HG03045 (cell line): ENCODE data around the gene PTPRT.

Experiments used
- ATAC-seq: cut with Tn5 transposase; IDR thresholded peaks from one replicate; pipeline ENCODE4 v1.9.1; 2021; ENCODE audit warnings: mild to moderate bottlenecking, moderate library complexity; ENCODE audit not compliant: unreplicated experiment

PTPRT gene

DNA sequence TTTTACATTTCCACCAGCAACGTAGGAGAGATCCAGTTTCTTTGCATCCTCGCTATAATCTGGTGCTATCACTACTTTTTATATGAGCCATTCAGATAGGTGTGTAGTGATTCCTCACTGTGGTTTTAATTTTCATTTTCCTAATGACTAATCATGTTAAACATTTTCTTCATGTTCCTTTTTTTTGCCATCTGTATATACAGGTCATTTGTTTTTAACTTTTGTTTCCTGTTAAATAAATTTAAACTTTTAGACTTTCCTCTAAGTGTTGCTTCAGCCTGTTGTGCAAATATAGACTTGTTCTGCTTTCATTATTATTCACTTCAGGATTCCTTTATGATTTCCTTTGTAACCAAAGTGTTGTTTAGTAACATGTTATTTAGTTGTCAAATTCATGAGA, 697.4 kb downstream of the PTPRT start:
- ATAC-seq = no peak

DNA sequence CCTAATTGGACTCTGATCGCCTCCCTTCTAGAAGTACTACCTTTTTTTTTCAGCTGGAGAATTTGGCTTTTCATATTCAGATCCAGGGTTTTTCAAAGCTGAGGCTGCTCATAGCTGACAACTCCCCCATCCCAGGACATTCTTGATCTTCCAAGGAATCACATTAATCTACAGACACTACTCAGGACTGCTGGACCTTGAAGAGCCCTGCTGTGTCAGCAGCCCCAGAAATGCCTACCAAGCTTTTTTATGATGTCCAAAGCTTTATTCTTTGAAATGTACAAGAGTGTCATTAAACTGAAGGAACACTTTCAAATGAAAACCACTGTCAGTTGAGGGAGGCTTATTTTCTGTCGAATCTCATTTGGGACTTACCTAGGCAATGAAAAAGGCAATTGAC, 704.1 kb downstream of the PTPRT start:
- no peak for ATAC-seq

DNA sequence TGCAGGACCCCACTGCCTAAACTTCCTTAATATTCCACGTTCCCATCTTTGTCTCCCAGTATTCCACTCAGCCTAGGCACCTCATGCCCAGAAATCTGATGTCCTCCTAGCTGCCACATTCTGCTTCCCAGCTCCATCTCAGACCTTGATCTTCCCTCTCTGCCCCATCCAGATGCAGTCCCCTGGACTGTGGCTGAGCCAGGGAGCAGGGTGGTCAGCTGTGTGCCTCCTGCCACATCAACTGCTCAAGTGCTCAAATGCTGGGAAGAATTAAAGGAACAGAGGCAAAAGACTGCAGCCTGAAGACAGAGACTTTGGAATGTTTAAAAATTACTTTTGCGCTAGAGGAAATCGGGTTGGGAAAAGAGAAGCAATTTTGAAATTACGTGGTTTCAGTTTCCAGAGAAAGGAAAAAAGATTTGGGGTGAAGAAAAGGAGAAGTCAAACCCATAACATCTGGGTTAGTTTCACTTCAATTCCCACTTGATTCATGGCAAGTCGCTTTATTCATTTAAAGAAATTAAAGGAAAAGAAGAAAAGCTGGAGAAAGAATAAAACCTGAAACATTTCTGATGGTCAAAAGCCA, 704.8 kb downstream of the PTPRT start:
- no peak for ATAC-seq

DNA sequence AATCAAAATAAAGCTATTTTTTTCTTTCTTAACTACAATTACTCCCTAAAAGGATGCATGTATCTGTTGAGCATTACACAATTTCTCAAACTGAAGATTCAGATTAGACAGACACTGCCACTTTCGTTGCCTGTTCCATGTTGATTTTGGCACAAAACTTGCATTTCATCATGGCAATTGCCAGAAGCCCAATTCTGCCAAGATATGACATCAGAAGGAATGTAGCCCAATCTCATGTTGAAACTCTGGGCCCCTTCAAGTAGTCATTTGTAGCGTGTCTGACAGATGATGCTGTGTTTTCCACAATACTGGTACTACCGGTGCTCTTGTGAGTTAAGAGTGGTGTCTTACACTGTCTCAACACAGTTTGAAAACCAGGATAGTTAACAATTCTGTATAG, 705.4 kb downstream of the PTPRT start:
- ATAC-seq = no peak

DNA sequence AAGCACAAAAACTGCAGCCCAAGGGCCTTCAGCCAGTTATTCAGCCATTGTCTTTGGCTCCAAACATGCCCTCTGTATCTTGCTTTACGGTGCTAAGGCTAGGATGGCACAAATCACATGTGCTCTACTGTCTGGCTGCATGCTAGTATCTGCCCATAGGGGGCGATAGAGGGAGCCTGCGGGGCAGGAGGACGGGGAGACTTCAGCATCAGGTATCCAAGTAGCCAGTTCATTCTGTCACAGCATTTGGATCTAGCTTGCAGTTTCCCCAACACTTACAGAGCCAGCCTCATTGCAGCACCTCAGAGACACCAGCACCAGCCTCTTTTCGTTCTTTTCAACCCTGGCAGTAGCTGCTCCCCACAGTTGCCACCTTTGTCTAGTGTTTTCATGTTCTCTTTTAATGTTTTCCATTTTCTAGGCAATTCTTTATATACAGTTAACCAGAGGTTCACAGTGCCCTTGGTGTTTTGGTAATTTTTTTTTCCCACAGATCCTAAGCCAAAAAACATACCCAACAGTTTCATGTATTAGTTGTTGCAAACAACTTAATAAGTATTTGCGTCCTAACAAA, 705.9 kb downstream of the PTPRT start:
- no peak for ATAC-seq

DNA sequence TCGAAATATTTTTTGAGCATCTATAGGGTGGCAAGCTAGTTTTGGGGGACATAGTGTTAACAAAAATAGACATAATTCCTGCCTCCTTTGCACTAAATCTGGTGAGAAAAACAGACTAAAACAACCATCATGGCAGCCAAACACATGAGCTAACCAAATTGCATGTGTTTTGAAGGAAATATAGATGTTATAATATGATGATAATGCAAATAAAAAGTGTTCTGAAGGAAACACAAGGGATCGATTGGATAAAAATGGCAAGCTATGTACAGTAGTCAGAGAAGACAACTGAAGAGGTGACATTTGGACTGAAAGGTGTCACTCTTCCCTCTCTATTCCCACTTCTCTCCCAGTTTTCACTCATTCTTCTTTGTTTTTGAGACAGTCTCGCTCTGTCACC, 706.9 kb downstream of the PTPRT start:
- no peak for ATAC-seq

DNA sequence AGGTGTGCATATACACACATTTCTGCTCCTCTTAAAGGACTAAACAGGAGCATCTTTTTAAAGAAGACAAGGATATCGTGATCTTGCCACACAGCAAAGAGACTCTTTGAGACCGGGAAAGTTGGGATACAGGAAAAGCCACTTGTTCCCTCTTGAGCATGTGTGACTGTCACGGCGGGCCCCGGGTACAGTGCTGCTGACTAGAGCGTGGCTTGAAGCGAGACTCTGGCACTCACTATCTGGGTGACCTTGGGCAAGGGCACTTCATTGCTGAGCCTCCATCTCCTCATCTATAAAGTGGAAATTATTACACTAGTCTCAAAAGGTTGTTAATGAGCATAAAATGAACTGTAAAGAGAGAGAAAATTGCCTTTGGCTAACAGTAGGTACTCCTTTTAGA, 713.9 kb downstream of the PTPRT start:
- no peak for ATAC-seq

DNA sequence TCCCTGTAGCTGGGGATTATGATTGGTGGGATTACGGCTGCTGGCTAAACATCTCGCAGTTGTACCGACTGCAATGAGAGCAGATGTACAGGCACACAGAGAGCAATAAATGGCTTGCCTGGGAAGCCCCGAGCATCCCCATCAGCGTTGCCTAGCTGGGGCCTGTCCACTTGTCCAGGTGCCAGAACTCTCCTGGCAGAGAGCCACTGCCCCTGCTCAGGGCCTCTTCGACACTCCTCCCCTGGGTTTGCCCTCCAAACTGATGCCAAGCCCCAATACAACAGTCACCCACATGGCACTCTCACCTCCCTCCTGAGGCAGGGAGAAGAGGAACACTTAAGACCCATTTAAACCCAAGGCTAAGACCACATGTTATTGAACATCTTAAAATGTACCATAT, 715.1 kb downstream of the PTPRT start:
- no peak for ATAC-seq

DNA sequence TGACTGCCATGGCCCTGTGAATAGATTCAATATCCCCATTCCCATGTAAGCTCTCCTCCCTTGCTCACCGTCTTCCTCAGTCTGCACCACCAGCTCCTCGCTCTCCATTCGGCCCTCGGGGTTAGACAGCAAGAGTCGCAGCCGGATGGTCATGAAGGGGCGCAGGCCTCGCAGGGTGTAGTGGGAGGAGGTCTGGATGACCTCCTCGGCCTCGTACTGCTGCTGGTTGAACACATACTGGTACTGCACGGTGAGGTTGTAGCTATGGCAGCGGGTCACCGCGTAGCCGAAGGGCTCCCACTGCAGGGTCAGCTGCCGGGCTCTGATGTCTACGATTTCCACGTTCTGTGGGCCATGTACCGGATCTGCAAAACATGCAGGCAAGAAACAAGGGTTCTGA, 717.5 kb downstream of the PTPRT start:
- ATAC-seq = no peak

DNA sequence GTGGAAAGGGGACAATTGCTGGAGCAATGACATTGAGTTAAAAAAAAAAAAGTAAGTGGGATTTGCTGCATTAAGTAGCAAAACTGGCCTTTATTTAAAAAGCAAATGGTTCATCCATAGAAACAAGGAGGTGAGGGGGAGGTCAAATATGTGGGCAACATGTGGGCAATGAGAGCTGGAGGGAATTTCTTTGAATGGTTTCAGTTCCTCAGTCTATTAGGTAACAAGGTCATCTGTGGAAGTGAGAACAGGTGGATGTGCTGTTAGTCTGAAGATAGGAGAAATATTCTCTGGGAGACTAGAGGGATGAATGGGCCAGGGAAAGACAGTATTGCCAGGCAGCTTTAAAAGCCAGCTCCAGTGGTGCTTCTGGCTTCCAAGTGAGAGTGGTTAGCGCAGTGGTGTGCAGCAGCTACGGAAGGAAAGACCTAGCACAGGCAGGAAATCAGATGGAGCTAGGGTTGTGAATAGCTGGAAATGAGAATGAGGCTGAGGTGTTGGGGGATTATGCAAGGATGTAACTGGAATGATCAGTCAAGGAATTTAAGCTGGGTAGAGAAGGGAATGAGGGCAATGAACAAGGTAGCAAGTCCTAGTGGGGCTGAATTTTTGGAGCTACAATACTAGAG, 727.6 kb downstream of the PTPRT start:
- ATAC-seq = no peak

DNA sequence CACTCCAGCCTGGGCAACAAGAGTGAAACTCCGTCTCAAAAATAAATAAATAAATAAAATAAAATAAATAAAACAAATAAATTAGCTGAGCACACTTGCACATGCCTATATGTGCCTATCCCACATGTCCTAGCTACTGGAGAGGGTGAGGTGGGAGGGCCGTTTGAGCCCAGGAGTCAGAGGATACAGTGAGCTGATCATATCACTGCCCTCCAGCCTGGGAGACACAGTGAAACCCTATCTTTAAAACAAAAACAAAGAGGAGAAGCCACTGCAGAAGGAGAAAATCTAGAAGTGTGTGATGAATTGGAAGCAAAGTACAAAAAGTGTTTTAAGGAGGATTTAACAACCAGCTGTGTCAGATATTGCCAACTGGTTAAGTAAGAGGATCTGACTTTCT, 728.4 kb downstream of the PTPRT start:
- ATAC-seq = no peak

DNA sequence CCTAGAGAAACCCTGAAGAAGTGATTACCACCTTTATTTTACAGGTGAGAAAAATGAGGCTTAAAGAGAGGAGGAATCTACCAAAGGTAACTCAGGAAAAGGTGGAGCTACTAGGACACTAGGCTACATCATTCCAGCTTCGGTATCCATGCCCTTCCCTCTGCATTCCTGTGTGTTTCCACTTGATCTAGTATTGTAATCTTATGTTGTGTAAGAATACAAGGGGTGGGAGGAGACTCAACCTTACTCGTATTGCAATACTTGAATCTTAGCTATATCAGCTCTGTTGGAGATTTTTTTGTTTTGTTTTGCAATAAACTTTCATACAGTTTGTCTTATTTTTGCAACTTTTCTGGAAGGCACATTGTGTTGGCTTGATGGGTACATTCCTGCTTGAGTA, 742.4 kb downstream of the PTPRT start:
- ATAC-seq = no peak

DNA sequence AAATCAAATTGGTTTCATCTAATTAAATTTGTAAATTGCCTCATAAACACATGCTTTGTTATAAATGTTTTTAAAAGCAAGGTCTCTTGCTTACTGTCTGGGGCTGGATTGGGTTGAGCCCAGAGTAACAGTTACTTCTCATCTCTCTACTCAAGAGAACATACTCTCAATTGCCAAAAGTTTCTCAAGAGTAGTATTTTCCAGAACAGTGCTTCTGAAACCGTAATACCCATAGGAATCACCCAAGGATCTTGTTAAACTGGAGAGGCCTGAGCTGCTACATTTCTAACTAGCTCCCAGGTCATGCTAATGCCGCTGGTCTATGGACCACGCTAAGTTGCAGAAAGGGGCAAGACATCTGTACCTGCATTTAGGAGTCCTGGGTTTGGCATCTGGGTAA, 744.9 kb downstream of the PTPRT start:
- ATAC-seq = no peak

DNA sequence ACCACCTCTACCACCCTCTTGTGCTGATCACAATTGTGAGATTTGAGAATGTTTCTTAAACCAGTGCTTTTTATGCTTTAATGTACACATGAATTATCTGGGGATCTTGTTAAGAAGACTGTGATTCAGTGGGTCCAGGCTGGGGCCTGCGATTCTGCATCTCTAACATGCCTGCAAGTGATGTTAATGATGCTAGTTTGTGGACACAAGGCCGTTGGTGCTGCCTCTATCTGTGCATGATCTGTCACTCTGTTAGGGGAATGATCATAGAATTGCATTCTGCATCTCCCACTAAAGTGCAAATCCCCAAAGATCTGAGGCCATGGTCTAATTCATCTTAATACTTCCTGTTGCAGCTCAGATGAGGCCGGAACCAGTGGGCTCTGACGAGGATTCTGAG, 746.5 kb downstream of the PTPRT start:
- no peak for ATAC-seq

DNA sequence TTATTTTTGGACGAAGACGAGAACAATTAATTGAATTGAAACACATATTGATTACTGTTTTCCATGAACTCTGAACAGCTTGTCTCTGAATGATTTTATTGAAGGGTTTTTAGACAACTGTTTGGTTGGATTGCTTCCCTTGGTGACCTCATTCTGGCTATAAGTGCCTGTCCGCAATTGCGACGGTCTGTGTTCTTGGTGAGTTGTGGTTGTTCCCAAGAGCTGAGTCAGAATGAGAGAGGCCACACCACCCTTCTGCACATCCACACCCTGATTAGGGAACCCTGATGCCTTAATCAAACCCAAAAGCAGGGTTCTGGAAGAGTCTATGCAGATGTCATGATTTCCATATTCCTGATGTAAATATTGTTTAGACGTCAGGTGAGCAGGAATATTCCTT, 747.0 kb downstream of the PTPRT start:
- no peak for ATAC-seq

DNA sequence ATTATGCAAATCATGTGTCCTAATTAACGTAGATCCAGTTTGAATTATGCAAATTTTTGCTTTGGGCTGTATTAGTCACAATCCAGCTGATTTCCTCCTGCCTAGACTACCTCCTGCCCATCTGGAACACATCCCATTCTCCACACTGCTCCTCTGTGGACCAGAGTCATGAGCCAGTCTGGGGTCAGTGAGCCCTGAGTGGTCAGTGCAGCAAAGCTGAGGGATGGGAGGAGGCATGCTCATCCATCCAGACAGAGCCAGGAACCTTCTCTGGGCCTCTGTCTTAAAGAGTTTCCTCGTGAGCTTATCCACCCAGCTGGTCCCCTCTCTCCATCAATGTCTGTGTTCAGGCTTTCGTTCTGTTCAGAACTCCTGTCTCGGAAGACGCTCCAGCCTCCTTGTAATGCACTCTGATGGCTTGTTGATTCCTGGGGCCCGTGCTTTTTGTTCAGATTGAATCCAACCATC, 747.8 kb downstream of the PTPRT start:
- no peak for ATAC-seq

DNA sequence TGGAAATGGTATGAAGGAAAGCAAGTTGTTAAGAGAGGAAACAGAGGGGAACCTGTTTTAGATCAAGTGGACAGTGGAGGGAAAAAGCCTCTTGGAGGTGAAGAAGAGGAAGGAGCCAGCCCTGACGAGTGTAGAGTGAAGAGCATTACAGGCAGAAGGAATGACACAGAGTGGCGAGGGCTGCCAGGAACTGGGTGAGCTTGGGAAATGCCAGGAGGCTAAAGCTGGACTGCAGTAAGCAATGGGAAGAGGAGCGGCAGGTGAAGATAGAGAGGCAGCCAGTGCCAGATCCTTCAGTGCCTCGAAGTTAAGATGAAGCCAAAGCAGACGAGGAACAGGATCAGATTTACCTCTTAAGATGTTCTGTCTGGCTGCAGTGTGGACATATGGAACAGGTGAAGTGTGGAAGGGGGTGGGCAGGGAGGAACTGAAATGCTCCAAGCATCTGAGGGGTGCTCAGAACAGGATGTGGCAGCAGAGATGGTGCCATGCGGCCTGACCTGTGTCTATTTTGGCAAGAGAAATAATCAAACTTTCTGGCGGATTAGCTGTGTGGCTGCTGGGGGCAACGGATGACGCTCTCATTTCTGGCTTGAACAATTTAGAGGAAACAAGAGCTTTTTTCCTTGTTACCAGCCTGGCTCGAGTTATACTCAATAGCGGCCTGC, 748.4 kb downstream of the PTPRT start:
- ATAC-seq = no peak

DNA sequence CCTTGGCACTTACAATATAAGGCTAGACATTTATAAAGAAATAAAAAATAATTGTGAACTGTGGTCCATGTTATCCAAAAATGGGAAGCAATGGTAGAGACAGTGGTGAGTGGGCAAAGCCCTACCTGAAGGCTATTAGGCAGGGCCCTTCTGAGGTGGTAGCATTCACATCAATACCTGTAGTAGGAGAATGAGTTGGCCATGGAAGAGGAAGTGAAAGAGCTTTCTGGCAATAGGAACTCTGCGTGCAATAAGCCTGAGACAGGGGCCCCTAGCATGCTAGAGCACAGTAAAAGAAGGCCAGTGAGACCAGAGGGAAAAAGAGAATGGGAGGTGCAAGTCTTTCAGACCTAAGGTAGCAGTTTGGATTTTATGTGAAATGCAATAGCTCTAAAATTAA, 754.5 kb downstream of the PTPRT start:
- peak; percentile 82 for ATAC-seq

DNA sequence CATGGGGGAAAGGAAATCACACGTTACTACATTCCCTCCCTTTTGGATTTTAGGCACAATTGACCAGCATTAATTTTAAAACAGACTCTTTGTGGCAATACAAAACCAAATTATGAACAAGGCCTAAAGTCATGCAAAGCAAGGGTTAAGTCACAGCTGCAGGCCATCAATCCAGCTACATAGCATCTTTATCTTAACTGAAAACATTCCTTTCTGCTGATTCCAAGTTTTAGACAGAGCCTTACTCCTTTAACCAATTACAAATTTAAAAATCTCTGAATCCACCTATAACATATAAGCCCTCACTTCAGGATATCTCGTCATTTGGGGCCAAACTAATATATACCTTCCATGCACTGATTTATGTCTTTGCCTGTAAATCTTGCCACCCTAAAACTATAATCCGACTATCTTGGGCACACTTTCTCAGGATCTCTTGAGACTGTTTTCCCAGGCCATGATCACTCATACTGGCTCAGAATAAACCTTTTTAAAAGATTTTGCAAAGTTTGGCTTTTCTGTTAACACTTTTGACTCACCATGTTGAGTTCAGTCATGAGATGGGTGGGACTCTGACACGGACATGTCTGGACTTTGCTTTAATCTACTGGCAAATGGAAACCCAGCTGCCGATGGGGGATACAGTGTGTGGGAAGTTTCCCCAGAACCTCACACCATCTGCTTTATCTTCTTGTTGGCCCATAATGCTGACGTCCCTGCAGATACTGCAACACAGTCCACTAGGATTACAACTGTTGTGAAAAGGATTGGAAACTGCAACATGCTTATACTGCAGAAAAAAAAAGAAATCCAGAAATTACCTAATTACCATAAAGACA, 757.0 kb downstream of the PTPRT start:
- ATAC-seq = no peak

DNA sequence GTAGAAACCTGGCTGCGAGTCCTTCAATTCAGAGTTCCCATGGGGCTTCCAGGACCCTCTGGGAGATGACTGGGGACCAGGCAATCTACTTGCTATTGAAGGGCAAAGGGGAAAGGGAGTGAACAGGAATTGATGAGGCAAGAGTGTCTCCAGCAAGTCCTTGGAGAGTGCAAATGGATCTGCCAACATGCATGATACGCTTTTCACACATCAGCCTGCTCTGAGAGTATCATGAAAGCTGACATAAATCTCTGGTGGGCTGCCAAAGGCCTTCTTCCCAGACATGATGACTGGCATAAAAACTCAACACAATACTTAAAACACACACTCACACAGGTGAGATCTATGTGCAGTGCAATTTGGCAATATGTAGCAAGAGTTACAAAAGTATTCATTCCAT, 759.1 kb downstream of the PTPRT start:
- no peak for ATAC-seq

DNA sequence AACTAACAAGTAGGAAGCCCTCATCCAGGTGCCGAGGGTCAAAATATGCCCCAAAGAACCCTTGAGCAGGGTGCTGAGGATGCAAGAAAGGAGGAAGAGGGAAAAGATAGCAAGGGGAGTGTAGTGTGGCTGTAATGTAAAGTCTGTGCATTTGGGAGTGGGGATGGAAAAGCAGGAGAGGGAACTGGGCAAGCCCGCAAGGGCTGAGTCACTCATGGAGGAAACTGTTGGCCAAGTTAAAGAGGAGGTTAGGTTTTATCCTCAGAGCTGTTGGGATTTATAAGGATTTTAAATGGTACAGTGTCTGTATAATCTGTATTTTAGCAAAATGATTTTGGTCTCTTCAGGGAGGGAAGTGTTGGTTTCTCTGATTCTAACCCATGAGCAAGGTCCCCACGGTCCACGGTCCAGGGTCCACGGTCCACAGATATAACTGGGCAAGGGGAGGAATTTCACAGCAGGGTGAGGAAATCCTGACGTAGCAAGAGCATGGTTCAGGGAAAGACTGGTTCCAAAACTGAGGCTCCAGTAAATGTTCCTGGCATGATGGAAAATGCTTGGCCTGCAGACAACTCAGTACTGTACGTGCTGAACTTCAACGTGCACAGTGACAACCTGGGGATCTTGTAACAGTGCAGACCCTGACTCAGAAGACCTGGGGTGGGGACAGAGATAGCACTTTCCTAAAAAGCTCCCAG, 759.8 kb downstream of the PTPRT start:
- ATAC-seq = no peak
